C4-2B (cell line): Measurements from ENCODE around the gene HOXA9.

Source experiments
- H3K27ac ChIP-seq: fragments of 450-650 bp; 2 replicates; pipeline ENCODE4 v1.5.1; 2017
- CTCF ChIP-seq: fragments of 450-650 bp; conservative IDR thresholded peaks from 2 replicates; pipeline ENCODE4 v1.5.1; 2017; ENCODE audit warnings: mild to moderate bottlenecking
- ZFX ChIP-seq: fragments of 450-650 bp; IDR thresholded peaks from 2 replicates; pipeline ENCODE4 v1.6.1; 2017

The HOXA9 gene

GRCh38 chr7:27179503-27180430 is 14.4 kb upstream of the HOXA9 start:
- no peak overlapping the region for H3K27ac ChIP-seq
- TF ChIP-seq CTCF (peak; percentile 96), ZFX (no peak)

- H3K27ac ChIP-seq: no peak overlapping the region
- TF ChIP-seq CTCF (no peak), ZFX (no peak)
Observed at GRCh38 chr7:27179030-27179429, 13.7 kb upstream of the HOXA9 start.

- no peak for TF ChIP-seq ZFX
- no peak for TF ChIP-seq CTCF
- H3K27ac ChIP-seq: no peak overlapping the region
Observed at GRCh38 chr7:27178366-27178765, 13.0 kb upstream of the HOXA9 start.

GRCh38 chr7:27177795-27178320 is 12.5 kb upstream of the HOXA9 start:
- TF ChIP-seq ZFX (no peak), CTCF (no peak)
- H3K27ac ChIP-seq: no peak overlapping the region

- H3K27ac ChIP-seq: no peak overlapping the region
Observed at GRCh38 chr7:27176962-27177794, 11.8 kb upstream of the HOXA9 start.

GRCh38 chr7:27176524-27176845 is 11.1 kb upstream of the HOXA9 start:
- peak overlapping the region; percentile 98; the same call in 1 of the 2 replicates for H3K27ac ChIP-seq
- TF ChIP-seq ZFX (no peak), CTCF (no peak)

More at GRCh38 chr7:27176962-27177794, 11.8 kb upstream of the HOXA9 start:
- TF ChIP-seq CTCF: no peak
- TF ChIP-seq ZFX: no peak
